ENCODE measurements around the gene MBNL1.

Gene MBNL1

GRCh38 chr3:152299249-152299976, 30.7 kb downstream of the MBNL1 start:
- H3K4me3 ChIP-seq (ENCODE audit: low read depth, low read length) = peak overlapping the region; percentile 45
- DNase-seq (ENCODE audit: low read depth) = no peak
- TF ChIP-seq CTCF (IDR thresholded peaks at IDR 0.05; ENCODE audit: low read depth, low read length, missing control alignments) = no peak

GRCh38 chr3:152300029-152300731, 31.5 kb downstream of the MBNL1 start:
- no peak for DNase-seq (ENCODE audit: low read depth)
- TF ChIP-seq CTCF (IDR thresholded peaks at IDR 0.05; ENCODE audit: low read depth, low read length, missing control alignments) = no peak
- H3K4me3 ChIP-seq (ENCODE audit: low read depth, low read length) = peak overlapping the region; percentile 45

- H3K4me3 ChIP-seq (ENCODE audit: low read depth, low read length) = peak overlapping the region; percentile 50
- DNase-seq (ENCODE audit: low read depth) = no peak
- no peak for TF ChIP-seq CTCF (IDR thresholded peaks at IDR 0.05; ENCODE audit: low read depth, low read length, missing control alignments)
Measured at GRCh38 chr3:152301745-152302181, 33.0 kb downstream of the MBNL1 start.

GRCh38 chr3:152302521-152303021, 33.8 kb downstream of the MBNL1 start:
- TF ChIP-seq CTCF (IDR thresholded peaks at IDR 0.05; ENCODE audit: low read depth, low read length, missing control alignments) = no peak

GRCh38 chr3:152304160-152304559, 35.4 kb downstream of the MBNL1 start:
- no peak overlapping the region for H3K4me3 ChIP-seq (ENCODE audit: low read depth, low read length)
- no peak for TF ChIP-seq CTCF (IDR thresholded peaks at IDR 0.05; ENCODE audit: low read depth, low read length, missing control alignments)
- no peak for DNase-seq (ENCODE audit: low read depth)

More at GRCh38 chr3:152302521-152303021, 33.8 kb downstream of the MBNL1 start:
- no peak for DNase-seq (ENCODE audit: low read depth)
- H3K4me3 ChIP-seq (ENCODE audit: low read depth, low read length) = no peak overlapping the region; the same call in 1 of the 2 replicates

- TF ChIP-seq CTCF (IDR thresholded peaks at IDR 0.05; ENCODE audit: low read depth, low read length, missing control alignments) = no peak
- no peak for DNase-seq (ENCODE audit: low read depth)
Measured at GRCh38 chr3:152305075-152305474, 36.3 kb downstream of the MBNL1 start.

More at GRCh38 chr3:152305075-152305474, 36.3 kb downstream of the MBNL1 start:
- no peak overlapping the region for H3K4me3 ChIP-seq (ENCODE audit: low read depth, low read length)

Data from GM12864 (cell line).